Measurements from ENCODE around the gene TRAPPC2.

DNA sequence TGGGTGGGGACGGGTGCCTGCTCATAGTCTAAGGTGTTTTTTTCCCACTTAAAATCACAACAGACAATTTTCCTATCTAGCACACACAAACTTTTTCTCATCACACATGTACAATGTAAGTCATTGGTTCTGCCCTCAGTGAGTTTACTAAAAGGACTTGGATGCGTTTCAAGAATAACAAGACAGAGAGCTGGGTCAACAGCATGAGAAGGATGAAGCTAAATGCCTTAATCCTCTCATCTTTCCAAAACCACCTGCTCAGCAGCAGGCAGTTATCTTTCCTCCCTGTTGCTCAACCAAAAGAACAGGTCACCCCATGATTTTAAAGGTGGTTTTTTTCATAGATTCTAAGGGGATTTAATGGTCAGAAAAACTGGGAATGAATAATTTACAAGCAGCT, 40.3 kb upstream of the TRAPPC2 start:
- TF ChIP-seq EZH2 (IDR thresholded peaks at IDR 0.05; ENCODE audit: borderline replicate concordance, low read depth, low read length, poor library complexity, severe bottlenecking) (no peak), CTCF (conservative IDR thresholded peaks at IDR 0.05; ENCODE audit: low read depth, low read length) (no peak)
